Type B pancreatic cell (in vitro differentiated cells): ENCODE results near the gene AVPR2. TPM values are rescaled to one million over a fixed set of nuclear protein-coding genes. Genes with fewer than 3 reads are reported as not detected.

Experiments used
- DNase-seq: peaks from one replicate; pipeline ENCODE4 v3.0.0; 2021; ENCODE audit warnings: mixed read lengths; ENCODE audit not compliant: unreplicated experiment; ENCODE audit errors: extremely low spot score
- H3K27ac Mint-ChIP-seq: 2 replicates; pipeline ENCODE4 v1.8.0; 2021; ENCODE audit warnings: mild to moderate bottlenecking, mixed read lengths
- H3K27me3 Mint-ChIP-seq: 2 replicates; pipeline ENCODE4 v1.8.0; 2021; ENCODE audit warnings: mixed read lengths
- H3K36me3 Mint-ChIP-seq: 2 replicates; pipeline ENCODE4 v1.8.0; 2021; ENCODE audit warnings: mixed read lengths
- H3K4me1 Mint-ChIP-seq: one replicate; pipeline ENCODE4 v1.8.0; 2021; ENCODE audit warnings: mixed read lengths; ENCODE audit not compliant: unreplicated experiment
- H3K4me3 Mint-ChIP-seq: 2 replicates; pipeline ENCODE4 v1.8.0; 2021; ENCODE audit warnings: mild to moderate bottlenecking, mixed read lengths
- H3K9me3 Mint-ChIP-seq: 2 replicates; pipeline ENCODE4 v1.8.0; 2021; ENCODE audit warnings: mixed read lengths
- CTCF ChIP-seq: fragments of 200-600 bp; sonication (generic); conservative IDR thresholded peaks from 2 replicates; pipeline ENCODE4 v1.5.0; 2021; ENCODE audit warnings: antibody characterized with exemption, mild to moderate bottlenecking
- total RNA-seq: library from RNA; stranded (reverse); gene quantifications from 2 replicates; pipeline ENCODE4 v1.2.1, GENCODE V29; 2021; ENCODE audit warnings: low replicate concordance

The AVPR2 gene
- total RNA-seq, 1 donor from 2014 or later, result not detected

- H3K27me3 Mint-ChIP-seq, result no peaks in the 10 kb centered on the region
- H3K27ac Mint-ChIP-seq, result peak within 1 kb of the TSS; percentile 91
- peak within 1 kb of the TSS; percentile 86 for H3K4me3 Mint-ChIP-seq
- H3K36me3 Mint-ChIP-seq, result no peaks in the 10 kb centered on the region
- H3K4me1 Mint-ChIP-seq, result peaks cover 7% of the 10 kb centered on the region
- H3K9me3 Mint-ChIP-seq, result no peaks in the 10 kb centered on the region
- no peak for TF ChIP-seq CTCF
- DNase-seq, result no peak
These were observed 21.5 kb downstream of the AVPR2 start, which contains the start of gene ARHGAP4 for GRCh38 chrX:153925739-153926551. Gene ARHGAP4 (minus strand): TSS chrX:153926264. CDS start chrX:153926202, 62 bp downstream.

- no peaks in the 10 kb centered on the region for H3K27me3 Mint-ChIP-seq
- no peak for TF ChIP-seq CTCF
- DNase-seq, result no peak
- H3K4me1 Mint-ChIP-seq, result peaks cover 7% of the 10 kb centered on the region
- H3K27ac Mint-ChIP-seq, result no peak overlapping the region
- H3K9me3 Mint-ChIP-seq, result no peaks in the 10 kb centered on the region
- peaks cover 2% of the 10 kb centered on the region for H3K36me3 Mint-ChIP-seq
- no peak overlapping the region for H3K4me3 Mint-ChIP-seq
These were observed 22.0 kb downstream of the AVPR2 start for GRCh38 chrX:153926552-153926857.

GRCh38 chrX:153926858-153927671 lies 22.6 kb downstream of the AVPR2 start:
- Mint-ChIP-seq H3K27me3 (no peaks in the 10 kb centered on the region), H3K36me3 (peaks cover 4% of the 10 kb centered on the region), H3K4me3 (peak overlapping the region; percentile 86), H3K4me1 (peaks cover 7% of the 10 kb centered on the region), H3K27ac (peak overlapping the region; percentile 91), H3K9me3 (no peaks in the 10 kb centered on the region)
- TF ChIP-seq CTCF, result no peak
- no peak for DNase-seq

- no peaks in the 10 kb centered on the region for H3K27me3 Mint-ChIP-seq
- H3K9me3 Mint-ChIP-seq, result no peaks in the 10 kb centered on the region
- peaks cover 4% of the 10 kb centered on the region for H3K36me3 Mint-ChIP-seq
- peak overlapping the region; percentile 91 for H3K27ac Mint-ChIP-seq
- no peak for TF ChIP-seq CTCF
- peak overlapping the region; percentile 86 for H3K4me3 Mint-ChIP-seq
- peaks cover 7% of the 10 kb centered on the region for H3K4me1 Mint-ChIP-seq
- no peak for DNase-seq
These were observed 23.1 kb downstream of the AVPR2 start for GRCh38 chrX:153927672-153927921.

GRCh38 chrX:153927922-153928760 lies 23.7 kb downstream of the AVPR2 start:
- peaks cover 7% of the 10 kb centered on the region for H3K4me1 Mint-ChIP-seq
- H3K27ac Mint-ChIP-seq, result peak overlapping the region; percentile 97
- DNase-seq, result peak; percentile 95
- H3K4me3 Mint-ChIP-seq, result peak overlapping the region; percentile 88
- no peaks in the 10 kb centered on the region for H3K27me3 Mint-ChIP-seq
- no peaks in the 10 kb centered on the region for H3K9me3 Mint-ChIP-seq
- peaks cover 4% of the 10 kb centered on the region for H3K36me3 Mint-ChIP-seq
- TF ChIP-seq CTCF, result no peak
